GM20431 (cell line): ENCODE results near the gene ANKS1B.

ENCODE experiments used
- in situ Hi-C: fragments of 300-500 bp; cut with MseI, MboI; formaldehyde crosslinking; loops from one replicate; pipeline ENCODE4 v1.15.0; 2020; ENCODE audit warnings: low sequenced_read_pairs; ENCODE audit not compliant: unreplicated experiment

The ANKS1B gene

GRCh38 chr12:99713946-99714520, 270.7 kb downstream of the ANKS1B start:
- in situ Hi-C loops, result no loop called here

GRCh38 chr12:99712281-99712680, 272.5 kb downstream of the ANKS1B start:
- in situ Hi-C loops, result no loop called here

- in situ Hi-C loops, result no loop called here
Observed at GRCh38 chr12:99711246-99711645, 273.5 kb downstream of the ANKS1B start.

- in situ Hi-C loops, result no loop called here
Observed at GRCh38 chr12:99709619-99710018, 275.1 kb downstream of the ANKS1B start.

GRCh38 chr12:99709116-99709515, 275.6 kb downstream of the ANKS1B start:
- in situ Hi-C loops, result no loop called here

- in situ Hi-C loops, result no loop called here
Observed at GRCh38 chr12:99707883-99708282, 276.9 kb downstream of the ANKS1B start.

- in situ Hi-C loops, result no loop called here
Observed at GRCh38 chr12:99706736-99707473, 277.8 kb downstream of the ANKS1B start.

- in situ Hi-C loops, result no loop called here
Observed at GRCh38 chr12:99704458-99704857, 280.3 kb downstream of the ANKS1B start.

- in situ Hi-C loops, result no loop called here
Observed at GRCh38 chr12:99704036-99704435, 280.7 kb downstream of the ANKS1B start.

GRCh38 chr12:99700032-99700431, 284.7 kb downstream of the ANKS1B start:
- in situ Hi-C loops, result no loop called here

GRCh38 chr12:99695050-99695449, 289.7 kb downstream of the ANKS1B start:
- in situ Hi-C loops, result no loop called here

GRCh38 chr12:99686142-99686541, 298.6 kb downstream of the ANKS1B start:
- in situ Hi-C loops, result no loop called here

GRCh38 chr12:99680276-99680675, 304.5 kb downstream of the ANKS1B start:
- in situ Hi-C loops, result no loop called here

- in situ Hi-C loops, result loop anchor here (25.0 kb wide), 1 partner anchor 633 kb away; no protein-coding TSS in a partner anchor
Observed at GRCh38 chr12:99670635-99671034, 314.1 kb downstream of the ANKS1B start.

- in situ Hi-C loops, result loop anchor here (25.0 kb wide), 1 partner anchor 622 kb away; no protein-coding TSS in a partner anchor
Observed at GRCh38 chr12:99658671-99659349, 325.9 kb downstream of the ANKS1B start.

GRCh38 chr12:99649551-99649950, 335.2 kb downstream of the ANKS1B start:
- in situ Hi-C loops, result no loop called here

- in situ Hi-C loops, result no loop called here
Observed at GRCh38 chr12:99648183-99648582, 336.6 kb downstream of the ANKS1B start.

GRCh38 chr12:99647453-99647852, 337.3 kb downstream of the ANKS1B start, which contains the start of gene GARIN6:
TSS of gene GARIN6 (plus strand) at chr12:99647753. CDS start at chr12:99648175, 422 bp downstream.
- in situ Hi-C loops, result no loop called here

- in situ Hi-C loops, result no loop called here
Observed at GRCh38 chr12:99644629-99645028, 340.1 kb downstream of the ANKS1B start.

GRCh38 chr12:99627459-99627858, 357.3 kb downstream of the ANKS1B start:
- in situ Hi-C loops, result no loop called here

GRCh38 chr12:99624591-99624990, 360.1 kb downstream of the ANKS1B start:
- in situ Hi-C loops, result loop anchor here (25.0 kb wide), 1 partner anchor 237 kb away; no protein-coding TSS in a partner anchor
